ENCODE results near the gene ULK1.
A peak's percentile ranks its signal among the peaks of the same experiment; 100 is the strongest.

ULK1 gene

GRCh38 chr12:131923260-131923659 lies 28.8 kb downstream of the ULK1 start:
- Histone ChIP-seq H3K4me3 (ENCODE audit: severe bottlenecking) (no peak overlapping the region), H3K27ac (ENCODE audit: poor library complexity, severe bottlenecking) (no peak overlapping the region), H3K36me3 (ENCODE audit: low read depth) (no peaks in the 10 kb centered on the region), H3K27me3 (ENCODE audit: insufficient read depth, poor library complexity, severe bottlenecking) (no peaks in the 10 kb centered on the region), H3K4me1 (ENCODE audit: insufficient read depth, poor library complexity, severe bottlenecking) (no peaks in the 10 kb centered on the region), H3K9me3 (ENCODE audit: severe bottlenecking) (no peaks in the 10 kb centered on the region)
- ATAC-seq (ENCODE audit: low read depth), result no peak
- TF ChIP-seq CTCF (IDR thresholded peaks at IDR 0.05; ENCODE audit: poor library complexity, severe bottlenecking), result no peak
- DNase-seq (ENCODE audit: low spot score), result no peak

GRCh38 chr12:131927110-131928079 lies 33.0 kb downstream of the ULK1 start:
- no peak overlapping the region for H3K4me3 ChIP-seq (ENCODE audit: severe bottlenecking)
- TF ChIP-seq CTCF (IDR thresholded peaks at IDR 0.05; ENCODE audit: poor library complexity, severe bottlenecking), result no peak
- H3K36me3 ChIP-seq (ENCODE audit: low read depth), result peaks cover 20% of the 10 kb centered on the region
- no peaks in the 10 kb centered on the region for H3K9me3 ChIP-seq (ENCODE audit: severe bottlenecking)
- H3K27me3 ChIP-seq (ENCODE audit: insufficient read depth, poor library complexity, severe bottlenecking), result no peaks in the 10 kb centered on the region
- ATAC-seq (ENCODE audit: low read depth) (no peak), DNase-seq (ENCODE audit: low spot score) (no peak)
- H3K4me1 ChIP-seq (ENCODE audit: insufficient read depth, poor library complexity, severe bottlenecking), result peaks cover 3% of the 10 kb centered on the region
- H3K27ac ChIP-seq (ENCODE audit: poor library complexity, severe bottlenecking), result no peak overlapping the region

GRCh38 chr12:131928080-131928710 lies 33.8 kb downstream of the ULK1 start:
- Histone ChIP-seq H3K9me3 (ENCODE audit: severe bottlenecking) (no peaks in the 10 kb centered on the region), H3K27ac (ENCODE audit: poor library complexity, severe bottlenecking) (peak overlapping the region; percentile 40), H3K4me1 (ENCODE audit: insufficient read depth, poor library complexity, severe bottlenecking) (peaks cover 3% of the 10 kb centered on the region), H3K27me3 (ENCODE audit: insufficient read depth, poor library complexity, severe bottlenecking) (no peaks in the 10 kb centered on the region), H3K4me3 (ENCODE audit: severe bottlenecking) (peak overlapping the region; percentile 91), H3K36me3 (ENCODE audit: low read depth) (peaks cover 28% of the 10 kb centered on the region)
- no peak for TF ChIP-seq CTCF (IDR thresholded peaks at IDR 0.05; ENCODE audit: poor library complexity, severe bottlenecking)
- ATAC-seq (ENCODE audit: low read depth) (no peak; the same call in 2 of the 3 replicates), DNase-seq (ENCODE audit: low spot score) (no peak)

- peak within 1 kb of the TSS; percentile 40 for H3K27ac ChIP-seq (ENCODE audit: poor library complexity, severe bottlenecking)
- H3K36me3 ChIP-seq (ENCODE audit: low read depth), result peaks cover 36% of the 10 kb centered on the region
- H3K4me3 ChIP-seq (ENCODE audit: severe bottlenecking), result peak within 1 kb of the TSS; percentile 91
- H3K9me3 ChIP-seq (ENCODE audit: severe bottlenecking), result no peaks in the 10 kb centered on the region
- no peak for TF ChIP-seq CTCF (IDR thresholded peaks at IDR 0.05; ENCODE audit: poor library complexity, severe bottlenecking)
- DNase-seq (ENCODE audit: low spot score) (peak; percentile 93), ATAC-seq (ENCODE audit: low read depth) (peak; percentile 77)
- H3K4me1 ChIP-seq (ENCODE audit: insufficient read depth, poor library complexity, severe bottlenecking), result peaks cover 3% of the 10 kb centered on the region
- H3K27me3 ChIP-seq (ENCODE audit: insufficient read depth, poor library complexity, severe bottlenecking), result no peaks in the 10 kb centered on the region
These were observed 34.5 kb downstream of the ULK1 start, which contains the start of gene PUS1 for GRCh38 chr12:131928711-131929580. TSS of gene PUS1 (plus strand) at chr12:131929276. CDS start at chr12:131929723, 447 bp downstream.
